ENCODE results near the gene FOXN4.

- TF ChIP-seq EZH2 (IDR thresholded peaks at IDR 0.05; ENCODE audit: low read length) (no peak), CTCF (optimal IDR thresholded peaks at IDR 0.05 in 1 of 3, IDR thresholded peaks at IDR 0.05 in 1 of 3, conservative IDR thresholded peaks at IDR 0.05 in 1 of 3; ENCODE audit: extremely low read depth in 1 of 3, insufficient read depth in 2 of 3, low read length in 3 of 3) (no peak)
Observed at GRCh38 chr12:109267361-109267760, 41.7 kb downstream of the FOXN4 start.

Data from keratinocyte (primary cell).